SU-DHL-6 (cell line): ENCODE data around the gene CHIC2.

Source experiments
- H2AFZ ChIP-seq: fragments of 200-600 bp; sonication (generic); 2 replicates; pipeline ENCODE4 v1.6.1; 2014; ENCODE audit warnings: low read depth, mild to moderate bottlenecking, moderate library complexity, mixed read lengths, antibody characterized with exemption, low read length; ENCODE audit not compliant: severe bottlenecking
- H3F3A ChIP-seq: fragments of 200-600 bp; shearing (Covaris generic); 2 replicates; pipeline ENCODE4 v1.6.0; 2016; ENCODE audit warnings: antibody characterized with exemption, mild to moderate bottlenecking; ENCODE audit not compliant: insufficient read depth
- H3K27ac ChIP-seq: fragments of 200-600 bp; sonication (generic); 2 replicates; pipeline ENCODE4 v1.5.1; 2016; ENCODE audit warnings: low read depth, mild to moderate bottlenecking, low read length, moderate library complexity, mixed read lengths
- H3K27me3 ChIP-seq: fragments of 200-600 bp; sonication (generic), shearing (Covaris generic); 2 replicates; pipeline ENCODE4 v1.6.0; 2014; ENCODE audit warnings: mild to moderate bottlenecking, low read length
- H3K36me3 ChIP-seq: fragments of 200-600 bp; sonication (generic); 2 replicates; pipeline ENCODE4 v1.6.1; 2014; ENCODE audit warnings: mild to moderate bottlenecking, low read length, mixed read lengths
- H3K4me2 ChIP-seq: fragments of 300-600, 200-600 bp; shearing (Covaris generic), sonication (generic); 2 replicates; pipeline ENCODE4 v1.6.0; 2014; ENCODE audit warnings: low read length, low read depth, mild to moderate bottlenecking; ENCODE audit not compliant: poor library complexity, severe bottlenecking
- H3K4me3 ChIP-seq: fragments of 200-600 bp; sonication (generic); 2 replicates; pipeline ENCODE4 v1.5.1; 2014; ENCODE audit warnings: antibody characterized with exemption, low read length, mild to moderate bottlenecking, mixed read lengths; ENCODE audit not compliant: insufficient read depth, poor library complexity, severe bottlenecking
- H3K79me2 ChIP-seq: fragments of 200-600 bp; sonication (generic); 2 replicates; pipeline ENCODE4 v1.6.1; 2014; ENCODE audit warnings: mild to moderate bottlenecking, low read length, moderate library complexity; ENCODE audit not compliant: insufficient read depth
- H3K9ac ChIP-seq: fragments of 200-600 bp; sonication (generic); 2 replicates; pipeline ENCODE4 v1.7.0; 2014; ENCODE audit warnings: mild to moderate bottlenecking, low read length
- H3K9me2 ChIP-seq: fragments of 200-600 bp; sonication (generic); replicated peaks from 2 replicates; pipeline ENCODE4 v1.6.1; 2014; ENCODE audit warnings: low read length; ENCODE audit not compliant: insufficient read depth
- H3K9me3 ChIP-seq: fragments of 200-600 bp; sonication (generic); 2 replicates; pipeline ENCODE4 v1.6.1; 2014; ENCODE audit warnings: low read length, mixed read lengths; ENCODE audit not compliant: insufficient read depth
- H4K20me1 ChIP-seq: fragments of 200-600 bp; sonication (generic); 2 replicates; pipeline ENCODE4 v1.6.1; 2014; ENCODE audit warnings: low read depth, mild to moderate bottlenecking, antibody characterized with exemption, low read length, moderate library complexity, mixed read lengths
- EZH2phosphoT487 ChIP-seq: fragments of 200-600 bp; sonication (generic), shearing (Covaris generic); conservative IDR thresholded peaks from 2 replicates; pipeline ENCODE4 v1.6.1; 2018; ENCODE audit warnings: mild to moderate bottlenecking, antibody characterized with exemption, low read length, moderate library complexity, mixed read lengths
- TF ChIP-seq, protein P1 (sequence below): fragments of 200-600 bp; sonication (generic); IDR thresholded peaks from one replicate; pipeline ENCODE4 v1.5.1; 2017; ENCODE audit warnings: antibody characterized with exemption, mild to moderate bottlenecking, low read length, moderate library complexity; ENCODE audit not compliant: insufficient read depth, poor library complexity, severe bottlenecking

The CHIC2 gene

DNA sequence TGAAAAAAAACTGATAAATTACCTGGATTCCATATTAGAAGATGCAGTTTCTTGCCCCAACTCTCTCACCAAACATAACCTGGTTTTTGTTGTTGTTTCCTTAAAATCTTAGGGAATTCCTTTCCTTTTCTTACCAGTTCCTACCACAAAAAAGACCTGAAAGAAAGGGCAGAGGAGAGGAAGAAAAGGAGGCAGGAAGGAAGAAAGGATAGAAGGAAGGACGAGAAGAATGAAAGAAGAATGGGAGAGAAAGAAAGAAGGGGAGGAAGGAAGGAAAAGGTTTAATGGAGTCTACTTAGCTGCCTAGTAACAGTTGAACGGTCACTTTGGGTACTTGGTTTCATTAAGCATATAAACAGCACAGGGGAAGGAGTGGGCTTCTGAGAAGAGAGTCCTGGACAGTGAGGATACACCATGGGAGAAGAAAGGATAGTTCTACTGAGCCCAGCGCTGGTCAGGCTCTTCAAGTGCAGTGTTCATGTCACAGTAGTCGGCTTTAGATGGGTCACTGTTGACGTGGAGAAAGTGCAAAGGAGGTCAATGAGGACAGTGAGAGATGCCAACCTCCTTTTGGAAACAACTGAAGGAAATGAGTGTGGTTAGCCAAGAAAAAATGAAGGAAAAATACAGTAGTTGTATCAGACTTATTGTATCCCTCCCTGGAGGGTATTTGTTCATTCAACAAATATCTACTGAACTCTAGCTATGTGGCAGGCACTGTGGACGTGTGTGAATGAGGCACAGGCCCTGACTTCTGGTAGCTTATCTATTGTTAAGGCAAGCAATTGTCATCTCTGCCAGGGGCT lies 1.1 kb upstream of the CHIC2 start:
- no peaks in the 10 kb centered on the region for H4K20me1 ChIP-seq
- H3K27ac ChIP-seq: 0 out of 2 replicates have a peak overlapping the region, but pooled peaks have one; percentile 48
- H3K9me2 ChIP-seq: no peaks in the 10 kb centered on the region
- H3K9me3 ChIP-seq: no peaks in the 10 kb centered on the region
- no peaks in the 10 kb centered on the region for H3K36me3 ChIP-seq
- peaks cover 38% of the 10 kb centered on the region for H3K79me2 ChIP-seq
- peak overlapping the region; percentile 71 for H2AFZ ChIP-seq
- no peak for TF ChIP-seq EZH2phosphoT487
- TF ChIP-seq, protein P1, sequence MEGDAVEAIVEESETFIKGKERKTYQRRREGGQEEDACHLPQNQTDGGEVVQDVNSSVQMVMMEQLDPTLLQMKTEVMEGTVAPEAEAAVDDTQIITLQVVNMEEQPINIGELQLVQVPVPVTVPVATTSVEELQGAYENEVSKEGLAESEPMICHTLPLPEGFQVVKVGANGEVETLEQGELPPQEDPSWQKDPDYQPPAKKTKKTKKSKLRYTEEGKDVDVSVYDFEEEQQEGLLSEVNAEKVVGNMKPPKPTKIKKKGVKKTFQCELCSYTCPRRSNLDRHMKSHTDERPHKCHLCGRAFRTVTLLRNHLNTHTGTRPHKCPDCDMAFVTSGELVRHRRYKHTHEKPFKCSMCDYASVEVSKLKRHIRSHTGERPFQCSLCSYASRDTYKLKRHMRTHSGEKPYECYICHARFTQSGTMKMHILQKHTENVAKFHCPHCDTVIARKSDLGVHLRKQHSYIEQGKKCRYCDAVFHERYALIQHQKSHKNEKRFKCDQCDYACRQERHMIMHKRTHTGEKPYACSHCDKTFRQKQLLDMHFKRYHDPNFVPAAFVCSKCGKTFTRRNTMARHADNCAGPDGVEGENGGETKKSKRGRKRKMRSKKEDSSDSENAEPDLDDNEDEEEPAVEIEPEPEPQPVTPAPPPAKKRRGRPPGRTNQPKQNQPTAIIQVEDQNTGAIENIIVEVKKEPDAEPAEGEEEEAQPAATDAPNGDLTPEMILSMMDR: no peak
- H3K4me2 ChIP-seq: peak overlapping the region; percentile 72
- H3K9ac ChIP-seq: peak overlapping the region; percentile 85
- no peaks in the 10 kb centered on the region for H3K27me3 ChIP-seq
- no peaks in the 10 kb centered on the region for H3F3A ChIP-seq
- peak overlapping the region; percentile 59 for H3K4me3 ChIP-seq

DNA sequence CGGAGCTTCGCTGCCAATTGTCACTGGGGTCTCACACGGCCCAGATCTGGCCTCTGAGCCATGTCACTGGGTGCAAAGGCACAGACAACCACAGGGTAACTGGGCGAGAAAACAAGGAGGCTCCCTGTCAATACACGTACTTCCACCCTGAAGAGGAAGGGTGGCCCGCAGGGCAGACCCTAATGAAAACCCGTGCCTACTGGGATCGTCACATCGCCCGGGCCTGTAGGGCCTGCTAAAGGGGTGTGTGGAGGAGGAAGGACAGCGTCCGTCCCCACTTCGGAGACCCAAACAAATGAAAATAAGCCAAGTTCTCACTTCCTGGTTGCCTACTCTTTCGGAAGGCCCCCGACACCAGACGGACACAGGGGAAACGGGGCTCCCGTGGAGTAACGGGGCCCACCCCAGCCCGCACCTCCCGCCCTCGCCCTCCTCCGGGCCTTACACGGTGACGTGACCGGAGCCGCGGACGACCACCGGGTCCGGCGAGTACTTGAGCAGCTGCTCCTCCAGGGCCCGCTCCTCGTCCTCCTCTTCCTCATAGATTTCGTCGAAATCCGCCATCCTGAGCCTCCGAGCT lies 578 bp downstream of the CHIC2 start:
- H3K4me2 ChIP-seq: peak overlapping the region; percentile 88
- H3K9me3 ChIP-seq: no peaks in the 10 kb centered on the region
- peak overlapping the region; percentile 72 for H3K27ac ChIP-seq
- no peak overlapping the region for H2AFZ ChIP-seq
- H4K20me1 ChIP-seq: no peaks in the 10 kb centered on the region
- no peaks in the 10 kb centered on the region for H3K9me2 ChIP-seq
- TF ChIP-seq, protein P1: no peak
- TF ChIP-seq EZH2phosphoT487: no peak
- peaks cover 5% of the 10 kb centered on the region; the same call in 1 of the 2 replicates for H3F3A ChIP-seq
- no peaks in the 10 kb centered on the region for H3K36me3 ChIP-seq
- peak overlapping the region; percentile 85 for H3K9ac ChIP-seq
- no peaks in the 10 kb centered on the region for H3K27me3 ChIP-seq
- H3K79me2 ChIP-seq: peaks cover 54% of the 10 kb centered on the region
- peak overlapping the region; percentile 81 for H3K4me3 ChIP-seq

DNA sequence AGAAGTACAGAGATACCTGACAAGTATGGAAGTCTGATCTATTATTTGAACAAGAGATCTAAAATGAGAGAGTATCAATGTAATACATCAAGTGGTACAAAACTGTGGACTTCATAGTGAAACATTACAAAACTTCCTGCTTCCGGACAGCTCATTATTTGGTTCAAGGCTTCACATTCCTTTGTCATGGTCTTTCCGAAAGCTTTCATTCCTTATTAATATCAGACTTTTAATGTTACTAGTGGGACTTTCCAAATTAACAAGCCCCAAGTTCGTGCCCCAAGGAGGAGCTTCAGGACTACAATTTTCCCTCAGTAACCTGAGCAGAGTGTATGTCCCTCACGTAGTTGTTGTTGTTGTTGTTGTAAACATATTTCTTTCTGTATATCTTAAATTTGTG lies 1.2 kb downstream of the CHIC2 start:
- Histone ChIP-seq H3K27me3 (no peaks in the 10 kb centered on the region), H3F3A (peaks cover 5% of the 10 kb centered on the region; the same call in 1 of the 2 replicates), H3K27ac (peak overlapping the region; percentile 72), H3K4me2 (peak overlapping the region; percentile 88), H3K9me2 (no peaks in the 10 kb centered on the region), H3K79me2 (peaks cover 58% of the 10 kb centered on the region), H3K9me3 (no peaks in the 10 kb centered on the region), H4K20me1 (no peaks in the 10 kb centered on the region), H2AFZ (no peak overlapping the region), H3K4me3 (peak overlapping the region; percentile 81), H3K36me3 (no peaks in the 10 kb centered on the region), H3K9ac (peak overlapping the region; percentile 85)
- TF ChIP-seq, protein P1: no peak
- no peak for TF ChIP-seq EZH2phosphoT487
